ENCODE results near the gene PARM1. TPM values are rescaled to one million over a fixed set of nuclear protein-coding genes. Genes with fewer than 3 reads are reported as not detected.

Gene PARM1
- total RNA-seq, 2 experiments from 2014 or later, result not detected

DNA sequence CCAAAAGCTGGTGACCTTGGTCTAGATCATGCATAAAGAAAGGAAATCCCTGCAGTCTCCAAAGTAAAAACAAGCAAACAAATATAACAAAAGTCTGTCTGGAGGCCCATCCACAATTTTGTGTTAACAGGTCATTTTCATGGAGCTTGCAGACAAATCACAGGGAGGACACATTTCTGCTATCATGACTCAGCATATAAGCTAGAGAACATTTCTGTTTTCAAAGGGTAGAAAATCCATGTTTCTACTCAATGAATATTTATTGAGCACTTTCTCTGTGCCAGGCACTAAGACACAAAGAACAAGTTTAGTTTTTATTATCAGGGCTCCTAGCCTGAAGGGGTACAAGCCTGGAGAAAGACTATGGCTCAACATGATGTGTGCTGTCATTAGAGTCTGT is 71.1 kb downstream of the PARM1 start:
- no peaks in the 10 kb centered on the region for H3K4me1 Mint-ChIP-seq (ENCODE audit: low read depth)
- intact Hi-C loops (cut with micrococcal nuclease), result no loop called here
- H3K9me3 Mint-ChIP-seq, result peaks cover 11% of the 10 kb centered on the region
- H3K4me3 Mint-ChIP-seq, result no peak overlapping the region
- H3K36me3 Mint-ChIP-seq, result no peaks in the 10 kb centered on the region
- CTCF ChIA-PET, result no interaction called here
- POLR2A ChIA-PET, result no interaction called here
- no peak for DNase-seq
- no peak overlapping the region for H3K27ac Mint-ChIP-seq
- no peaks in the 10 kb centered on the region for H3K27me3 Mint-ChIP-seq

DNA sequence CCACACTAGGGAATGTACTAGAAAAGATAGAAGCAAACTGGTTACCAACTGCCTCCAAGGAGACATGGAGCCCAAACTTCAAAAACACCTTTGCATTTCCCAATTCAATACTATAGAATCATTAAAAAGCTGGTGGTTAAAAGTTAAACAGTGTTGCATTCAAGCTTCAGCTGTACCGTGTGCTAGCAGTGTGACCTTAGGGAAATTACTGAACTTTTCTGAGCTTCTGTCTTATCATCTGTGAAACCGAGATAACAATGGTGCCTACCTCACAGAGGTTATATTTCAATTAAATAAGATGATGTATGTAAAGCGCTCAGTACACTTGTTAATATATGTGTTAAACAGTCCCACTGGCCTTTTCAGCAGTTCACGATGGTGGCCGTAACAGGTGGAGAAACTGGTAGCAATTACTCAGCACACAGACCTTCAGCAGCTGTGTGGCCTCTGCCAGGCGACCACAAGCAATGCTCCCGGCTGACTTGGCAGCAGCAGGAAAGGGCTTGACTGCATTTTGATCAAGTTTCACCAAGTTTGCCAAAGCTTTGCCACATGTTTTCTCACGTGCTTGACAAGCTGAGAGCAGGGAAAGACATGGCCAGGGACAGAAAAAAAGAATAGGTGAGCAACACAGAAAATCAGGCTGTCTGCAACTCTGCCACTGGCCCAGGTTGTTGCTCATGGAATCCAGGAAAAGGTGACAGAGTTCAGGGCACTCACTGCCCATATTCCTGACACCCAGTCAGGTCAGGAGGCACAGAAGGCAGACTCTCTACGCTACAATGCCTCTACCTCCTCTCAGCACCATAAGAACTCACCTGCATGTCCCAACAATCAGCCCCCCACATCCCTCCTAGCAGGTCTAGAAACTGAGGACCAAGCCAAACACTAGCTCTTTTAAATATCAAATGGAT is 72.1 kb downstream of the PARM1 start:
- no peak for DNase-seq
- ChIA-PET CTCF (no interaction called here), POLR2A (no interaction called here)
- Mint-ChIP-seq H3K9me3 (peaks cover 11% of the 10 kb centered on the region), H3K4me1 (ENCODE audit: low read depth) (no peaks in the 10 kb centered on the region), H3K4me3 (no peak overlapping the region), H3K36me3 (no peaks in the 10 kb centered on the region), H3K27me3 (no peaks in the 10 kb centered on the region), H3K27ac (no peak overlapping the region)
- intact Hi-C loops (cut with micrococcal nuclease), result no loop called here

DNA sequence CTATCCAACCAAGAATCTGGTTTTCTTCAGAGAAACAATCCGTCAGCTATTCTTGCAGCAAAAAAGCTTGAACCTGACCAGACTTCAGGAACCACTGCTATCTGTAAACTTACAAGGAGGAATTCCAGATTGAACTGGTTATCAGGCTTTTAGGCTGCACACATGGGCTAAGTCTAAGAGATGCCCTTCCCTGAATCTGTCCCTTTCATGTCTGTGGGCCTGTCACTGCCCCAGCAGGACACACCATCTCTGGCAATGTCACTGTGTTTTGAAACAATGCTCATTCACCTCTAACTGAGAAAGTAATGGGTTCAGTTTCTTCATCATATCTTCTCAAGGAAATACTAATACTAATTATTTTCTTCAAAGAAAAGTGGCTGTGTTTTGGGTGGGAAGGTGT is 72.8 kb downstream of the PARM1 start:
- no peaks in the 10 kb centered on the region for H3K4me1 Mint-ChIP-seq (ENCODE audit: low read depth)
- DNase-seq, result no peak
- POLR2A ChIA-PET, result no interaction called here
- H3K4me3 Mint-ChIP-seq, result no peak overlapping the region
- CTCF ChIA-PET, result no interaction called here
- H3K9me3 Mint-ChIP-seq, result peaks cover 11% of the 10 kb centered on the region
- H3K27me3 Mint-ChIP-seq, result no peaks in the 10 kb centered on the region
- intact Hi-C loops (cut with micrococcal nuclease), result no loop called here
- no peaks in the 10 kb centered on the region for H3K36me3 Mint-ChIP-seq
- H3K27ac Mint-ChIP-seq, result no peak overlapping the region

DNA sequence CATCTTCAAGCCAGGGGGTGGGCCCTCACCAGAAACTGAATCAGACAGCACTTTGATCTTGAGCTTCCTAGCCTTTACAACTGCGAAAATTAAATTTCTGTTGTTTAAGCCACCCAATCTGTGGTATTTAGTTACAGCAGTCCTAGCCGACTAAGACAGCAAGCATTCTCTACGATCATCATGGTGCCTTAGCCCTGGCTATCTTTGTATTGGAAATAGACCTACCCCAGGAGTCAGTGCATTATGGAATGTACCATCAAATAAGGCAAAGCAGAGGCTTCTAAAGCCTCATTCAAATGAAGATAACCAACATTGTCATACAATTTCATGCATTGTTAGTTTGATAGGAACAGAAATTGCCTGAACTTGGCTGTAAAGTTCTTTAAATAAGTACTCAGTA is 75.0 kb downstream of the PARM1 start:
- intact Hi-C loops (cut with micrococcal nuclease), result no loop called here
- H3K4me3 Mint-ChIP-seq, result no peak overlapping the region
- H3K27ac Mint-ChIP-seq, result no peak overlapping the region
- H3K4me1 Mint-ChIP-seq (ENCODE audit: low read depth), result no peaks in the 10 kb centered on the region
- ChIA-PET POLR2A (no interaction called here), CTCF (interaction anchor here (0.7 kb wide), 1 partner anchor 1637 kb away, joined by 6 read pairs; no protein-coding TSS in a partner anchor)
- no peak for DNase-seq
- H3K36me3 Mint-ChIP-seq, result no peaks in the 10 kb centered on the region
- no peaks in the 10 kb centered on the region for H3K27me3 Mint-ChIP-seq
- H3K9me3 Mint-ChIP-seq, result peaks cover 11% of the 10 kb centered on the region

DNA sequence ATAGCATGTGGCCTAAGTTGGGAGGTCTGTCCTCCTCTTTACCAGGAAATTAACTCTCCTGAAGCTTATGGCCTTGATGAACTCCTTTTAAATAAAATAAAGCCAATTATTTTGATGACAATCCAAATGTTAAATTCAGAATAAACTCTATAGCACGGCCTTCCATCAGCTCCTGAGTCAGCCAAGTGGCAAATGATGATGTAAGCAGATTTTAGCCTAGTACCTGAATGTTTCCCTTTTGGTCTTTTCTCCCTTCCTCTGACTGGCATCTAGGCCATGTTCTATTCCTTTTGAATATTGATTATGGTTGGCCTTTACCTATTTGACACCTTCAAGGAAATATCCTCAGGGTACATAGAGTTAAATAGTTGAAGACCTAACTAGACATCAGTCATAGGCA is 76.2 kb downstream of the PARM1 start:
- Mint-ChIP-seq H3K4me3 (no peak overlapping the region), H3K27ac (no peak overlapping the region), H3K4me1 (ENCODE audit: low read depth) (no peaks in the 10 kb centered on the region), H3K36me3 (no peaks in the 10 kb centered on the region), H3K9me3 (peaks cover 11% of the 10 kb centered on the region), H3K27me3 (no peaks in the 10 kb centered on the region)
- intact Hi-C loops (cut with micrococcal nuclease), result no loop called here
- ChIA-PET POLR2A (no interaction called here), CTCF (no interaction called here)
- DNase-seq, result no peak

DNA sequence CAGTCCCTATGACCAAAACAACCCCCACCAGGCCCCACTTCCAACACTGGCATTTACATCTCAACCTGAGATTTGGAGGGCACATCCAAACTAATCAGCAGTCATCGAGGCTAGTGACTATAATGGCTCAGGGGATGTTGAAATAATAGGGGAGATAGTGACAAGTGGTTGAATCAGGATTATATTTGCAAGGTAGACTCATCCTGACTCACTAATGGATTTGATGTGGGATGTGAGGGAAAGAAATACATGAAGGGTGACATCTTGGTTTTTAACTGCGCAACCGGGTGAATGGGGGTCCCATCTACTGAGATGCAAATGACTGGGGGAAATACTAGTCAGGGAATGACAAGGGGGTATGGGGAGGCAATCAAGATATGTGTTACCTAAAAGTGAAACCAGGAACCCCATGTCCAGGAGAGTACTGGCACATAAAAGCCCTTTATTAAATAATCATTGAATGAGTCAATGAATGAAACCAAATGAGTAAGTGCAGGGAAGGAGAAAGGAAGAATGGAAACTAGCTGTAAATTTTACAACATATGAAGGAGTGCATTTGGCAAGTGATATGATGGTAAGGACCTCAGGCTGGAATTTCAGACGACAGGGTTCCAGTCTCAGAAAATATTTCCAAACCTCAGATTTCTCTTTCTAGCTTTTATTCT is 78.3 kb downstream of the PARM1 start:
- Mint-ChIP-seq H3K27ac (no peak overlapping the region), H3K4me3 (no peak overlapping the region), H3K36me3 (no peaks in the 10 kb centered on the region), H3K9me3 (peaks cover 11% of the 10 kb centered on the region), H3K4me1 (ENCODE audit: low read depth) (no peaks in the 10 kb centered on the region), H3K27me3 (no peaks in the 10 kb centered on the region)
- DNase-seq, result no peak
- POLR2A ChIA-PET, result no interaction called here
- CTCF ChIA-PET, result no interaction called here
- intact Hi-C loops (cut with micrococcal nuclease), result no loop called here

DNA sequence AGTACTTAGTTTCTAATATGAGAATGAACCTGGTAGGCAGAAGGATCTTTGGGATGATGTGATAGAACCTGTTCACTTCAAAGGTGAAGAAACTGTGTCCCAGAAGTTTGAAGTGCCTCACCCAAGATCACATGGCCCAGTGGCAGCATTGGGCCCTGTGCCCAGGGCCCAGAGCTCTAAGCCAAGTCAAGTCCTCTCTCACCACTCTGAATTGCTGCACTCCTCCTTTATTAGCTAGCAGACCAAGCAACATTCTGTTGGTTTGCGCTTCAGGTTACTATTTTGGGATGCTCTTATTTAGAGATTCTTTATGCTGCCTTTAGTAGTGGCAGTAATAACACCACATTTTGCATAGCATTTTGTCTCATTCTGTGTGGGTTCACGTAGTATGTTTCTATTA is 82.7 kb downstream of the PARM1 start:
- ChIA-PET POLR2A (no interaction called here), CTCF (no interaction called here)
- H3K27ac Mint-ChIP-seq, result no peak overlapping the region
- no peaks in the 10 kb centered on the region for H3K4me1 Mint-ChIP-seq (ENCODE audit: low read depth)
- no peaks in the 10 kb centered on the region for H3K27me3 Mint-ChIP-seq
- intact Hi-C loops (cut with micrococcal nuclease), result no loop called here
- no peak for DNase-seq
- no peaks in the 10 kb centered on the region for H3K36me3 Mint-ChIP-seq
- H3K9me3 Mint-ChIP-seq, result no peaks in the 10 kb centered on the region
- no peak overlapping the region for H3K4me3 Mint-ChIP-seq

DNA sequence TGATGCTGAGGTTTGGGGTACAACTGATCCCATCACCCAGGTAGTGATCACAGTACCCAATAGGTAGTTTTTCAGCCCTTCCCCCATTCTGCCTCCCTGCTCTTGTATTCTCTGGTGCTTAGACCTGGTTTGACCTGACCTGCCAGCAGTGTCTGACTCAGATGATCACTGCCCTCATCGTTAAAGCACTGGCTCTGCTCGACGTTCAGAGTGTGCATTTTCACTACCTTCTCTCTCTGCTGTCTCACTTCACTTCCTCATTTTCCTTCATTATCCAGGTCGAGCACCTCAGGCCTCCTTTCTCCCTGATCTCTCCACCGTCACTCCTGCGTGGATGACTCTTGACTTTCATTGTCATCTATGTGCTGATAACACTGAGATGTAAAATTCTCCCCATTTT is 83.6 kb downstream of the PARM1 start:
- CTCF ChIA-PET, result no interaction called here
- intact Hi-C loops (cut with micrococcal nuclease), result no loop called here
- Mint-ChIP-seq H3K27ac (no peak overlapping the region), H3K9me3 (no peaks in the 10 kb centered on the region), H3K27me3 (no peaks in the 10 kb centered on the region), H3K4me3 (no peak overlapping the region), H3K36me3 (no peaks in the 10 kb centered on the region), H3K4me1 (ENCODE audit: low read depth) (no peaks in the 10 kb centered on the region)
- no peak for DNase-seq
- POLR2A ChIA-PET, result no interaction called here

DNA sequence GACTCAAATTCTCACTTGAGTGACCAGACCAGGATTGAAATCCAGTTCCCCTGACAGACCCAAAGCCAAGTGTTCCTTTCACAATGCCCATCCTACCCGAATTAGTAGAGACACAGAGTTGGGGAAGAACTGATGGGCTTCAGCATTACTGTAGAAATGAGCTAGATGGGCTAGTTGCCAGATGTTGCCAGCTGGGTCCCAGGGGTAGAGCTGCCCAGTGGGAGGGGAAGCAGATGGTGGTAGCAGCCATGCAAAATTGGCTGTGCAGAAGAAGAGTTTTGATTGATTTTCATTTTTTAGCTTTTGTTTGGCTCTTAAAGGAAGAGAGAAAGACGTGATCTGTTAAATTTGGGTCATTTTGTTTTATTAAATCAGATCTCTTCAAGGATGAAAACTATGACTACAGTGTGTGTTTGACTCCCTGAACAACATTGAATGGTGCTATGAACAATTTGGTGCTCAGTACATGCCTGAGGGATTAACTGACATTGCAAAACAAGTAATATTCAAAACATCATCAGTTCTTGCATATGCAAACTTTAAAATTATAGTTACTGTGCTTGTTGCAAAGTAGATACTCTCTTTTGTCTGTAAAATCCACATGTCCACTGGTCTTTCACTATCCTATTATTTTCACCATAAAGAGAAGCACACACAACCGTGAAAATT is 86.0 kb downstream of the PARM1 start:
- H3K4me1 Mint-ChIP-seq (ENCODE audit: low read depth), result no peaks in the 10 kb centered on the region
- ChIA-PET POLR2A (no interaction called here), CTCF (no interaction called here)
- H3K9me3 Mint-ChIP-seq, result no peaks in the 10 kb centered on the region
- no peaks in the 10 kb centered on the region for H3K27me3 Mint-ChIP-seq
- H3K27ac Mint-ChIP-seq, result no peak overlapping the region
- intact Hi-C loops (cut with micrococcal nuclease), result no loop called here
- no peak for DNase-seq
- H3K4me3 Mint-ChIP-seq, result no peak overlapping the region
- no peaks in the 10 kb centered on the region for H3K36me3 Mint-ChIP-seq

DNA sequence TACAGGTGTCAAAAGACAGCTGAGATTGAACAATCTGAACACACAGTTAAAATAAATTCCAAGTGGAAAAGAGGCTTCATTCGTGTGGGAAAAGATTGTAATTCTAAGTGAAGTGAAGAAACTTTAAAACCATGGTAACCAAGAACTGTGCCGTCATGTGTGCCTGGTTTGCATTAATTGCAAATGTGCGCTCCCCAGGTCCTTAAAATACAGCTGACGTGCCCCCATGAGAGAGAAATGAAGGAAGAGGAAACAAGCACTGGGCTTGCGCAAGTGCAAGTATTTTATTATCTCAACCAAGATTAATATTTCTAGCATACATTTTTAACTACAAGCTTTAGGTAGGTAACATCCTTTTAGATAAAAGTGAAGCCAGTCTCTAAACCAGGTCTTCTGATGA is 92.5 kb downstream of the PARM1 start:
- H3K4me3 Mint-ChIP-seq, result no peak overlapping the region
- POLR2A ChIA-PET, result no interaction called here
- DNase-seq, result no peak
- CTCF ChIA-PET, result no interaction called here
- H3K4me1 Mint-ChIP-seq (ENCODE audit: low read depth), result no peaks in the 10 kb centered on the region
- no peaks in the 10 kb centered on the region for H3K36me3 Mint-ChIP-seq
- intact Hi-C loops (cut with micrococcal nuclease), result no loop called here
- no peak overlapping the region for H3K27ac Mint-ChIP-seq
- peaks cover 2% of the 10 kb centered on the region for H3K27me3 Mint-ChIP-seq
- no peaks in the 10 kb centered on the region for H3K9me3 Mint-ChIP-seq

DNA sequence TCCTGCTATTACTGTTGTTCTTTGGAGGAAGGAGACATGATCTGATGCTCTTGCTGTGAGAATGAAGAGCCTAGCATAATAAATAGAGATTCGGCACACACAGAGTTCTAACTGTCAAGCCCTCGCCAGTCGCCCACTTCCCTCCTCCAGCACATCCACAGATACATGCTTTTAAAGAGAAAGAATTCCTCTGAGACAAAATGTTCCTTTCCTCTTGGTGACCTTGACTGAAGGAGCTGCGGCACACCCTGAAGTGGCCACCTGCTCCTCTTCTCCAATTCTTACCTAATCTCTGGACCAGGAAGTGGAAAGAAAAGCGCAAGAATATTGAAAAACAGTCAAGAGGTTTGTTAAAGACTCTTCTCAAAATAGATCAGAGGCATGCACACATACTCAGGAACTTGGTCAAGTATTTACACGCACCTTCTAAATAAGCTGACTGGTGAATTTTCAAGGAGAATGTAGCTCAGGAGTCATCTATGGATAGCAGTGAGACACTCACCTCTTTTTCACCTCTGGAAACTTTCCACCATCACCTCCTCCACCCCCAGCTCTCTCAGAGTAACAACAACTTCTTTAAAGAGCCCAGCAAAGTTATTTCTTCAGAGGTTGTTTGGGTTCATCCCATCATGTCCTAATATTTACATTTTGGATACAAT is 95.4 kb downstream of the PARM1 start:
- Mint-ChIP-seq H3K4me1 (ENCODE audit: low read depth) (no peaks in the 10 kb centered on the region), H3K27ac (no peak overlapping the region), H3K9me3 (no peaks in the 10 kb centered on the region), H3K36me3 (no peaks in the 10 kb centered on the region), H3K4me3 (no peak overlapping the region), H3K27me3 (peaks cover 2% of the 10 kb centered on the region)
- intact Hi-C loops (cut with micrococcal nuclease), result no loop called here
- no peak for DNase-seq
- ChIA-PET POLR2A (interaction anchor here (0.6 kb wide), 1 partner anchor 26 kb away, joined by 3 read pairs; no protein-coding TSS in a partner anchor), CTCF (interaction anchor here (0.6 kb wide), 1 partner anchor 129 kb away, joined by 3 read pairs; no protein-coding TSS in a partner anchor)

DNA sequence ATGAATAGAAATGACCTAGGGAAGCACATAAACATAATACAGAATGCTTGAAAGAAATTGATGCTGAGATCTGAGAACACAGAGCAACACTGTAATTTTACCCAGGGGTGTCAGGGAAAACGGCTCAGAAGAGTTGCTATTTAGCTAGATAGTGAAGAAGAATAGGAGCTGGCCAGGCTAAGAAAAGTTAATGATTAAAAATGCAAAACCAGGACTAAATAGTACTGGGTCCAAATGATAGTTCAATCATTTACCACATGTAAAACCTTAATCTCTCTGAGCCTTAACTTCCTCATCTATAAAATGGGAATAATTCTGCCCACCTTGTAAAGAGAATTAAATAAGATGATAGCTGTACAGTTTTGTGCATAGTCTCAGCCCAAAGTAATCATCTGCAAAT is 97.1 kb downstream of the PARM1 start:
- ChIA-PET CTCF (no interaction called here), POLR2A (no interaction called here)
- H3K4me3 Mint-ChIP-seq, result no peak overlapping the region
- H3K27ac Mint-ChIP-seq, result no peak overlapping the region
- no peaks in the 10 kb centered on the region for H3K36me3 Mint-ChIP-seq
- no peaks in the 10 kb centered on the region for H3K9me3 Mint-ChIP-seq
- no peaks in the 10 kb centered on the region for H3K4me1 Mint-ChIP-seq (ENCODE audit: low read depth)
- peaks cover 2% of the 10 kb centered on the region for H3K27me3 Mint-ChIP-seq
- DNase-seq, result no peak
- intact Hi-C loops (cut with micrococcal nuclease), result no loop called here
